Spleen (tissue), 7 donors: ENCODE data around the gene RCL1.

Experiments used
- CTCF ChIP-seq, 11 experiments: fragments of 200-600 bp in 7 of 11; fragments of 450-650 bp in 4 of 11; sonication (generic) in 4 of 11; IDR thresholded peaks in 8 of 11; conservative IDR thresholded peaks in 3 of 11; 1 replicate in 7 of 11; 2 replicates in 4 of 11; pipeline versions ENCODE4 v1.4.0 to v1.8.0; 2016 to 2021; ENCODE audit warnings: antibody characterized with exemption in 11 of 11, inconsistent platforms in 4 of 11, mild to moderate bottlenecking in 1 of 11
- POLR2A ChIP-seq, 3 donors: fragments of 450-650 bp; IDR thresholded peaks; one replicate each; pipeline ENCODE4 v1.5.1; 2017; ENCODE audit warnings: antibody characterized with exemption in 3 of 3, mild to moderate bottlenecking in 1 of 3
- POLR2AphosphoS5 ChIP-seq, 3 donors: sonication (generic); formaldehyde crosslinking; IDR thresholded peaks; one replicate each; pipeline ENCODE4 v1.5.1; 2017; ENCODE audit warnings: antibody characterized with exemption in 3 of 3
- donor health status: DM: no; HTN: no; CAD: no; lungs with moderate emphysema.
- donor health status: DM: no; HTN: no; CAD: no.
- donor health status: DM: no; HTN: no; CAD: no.

GRCh38 chr9:4822057-4822456 lies 29.3 kb downstream of the RCL1 start:
- no peak for TF ChIP-seq CTCF (IDR thresholded peaks at IDR 0.05 in 8 of 11, conservative IDR thresholded peaks at IDR 0.05 in 3 of 11)
- no peak for TF ChIP-seq POLR2AphosphoS5 (IDR thresholded peaks at IDR 0.05)
- TF ChIP-seq POLR2A (IDR thresholded peaks at IDR 0.05): no peak
